T-cell (primary cell): ENCODE results near the gene BUB3. TPM values are rescaled to one million over a fixed set of nuclear protein-coding genes. Genes with fewer than 3 reads are reported as not detected.

Experiments used
- ATAC-seq, 4 experiments: fragments of 200-7000 bp in 3 of 4; fragments of 150-1000 bp in 1 of 4; cut with Tn5 transposase; replicated peaks in 1 of 4; 1 replicate in 3 of 4; 2 replicates in 1 of 4; pipeline ENCODE4 v1.10.0; 2021; ENCODE audit warnings: moderate library complexity in 3 of 4, mild to moderate bottlenecking in 2 of 4, moderate number of reproducible peaks in 1 of 4
- CTCF ChIA-PET, 2 donors: fragments of 300-600 bp; sonication (Branson Sonifier 250); formaldehyde crosslinking; loops; one replicate each; lab custom pipeline; 2022; ENCODE audit warnings: antibody characterized with exemption in 2 of 2; lab: Charles Lee
- POLR2A ChIA-PET, 2 donors: fragments of 300-600 bp; sonication (Branson Sonifier 250); formaldehyde crosslinking; loops; one replicate each; lab custom pipeline; 2022; ENCODE audit warnings: antibody characterized with exemption in 2 of 2; lab: Charles Lee
- DNase-seq, 35 experiments: peaks; one replicate each; pipeline versions ENCODE4 v3.0.0 to v3.0.0-alpha.2; 2013 to 2023
- H3K27ac ChIP-seq: one replicate; pipeline ENCODE4 v1.5.1; 2013; ENCODE audit warnings: low read length
- H3K27me3 ChIP-seq, 2 experiments: replicated peaks in 1 of 2; 1 replicate in 1 of 2; 2 replicates in 1 of 2; pipeline versions ENCODE4 v1.6.1 to v1.7.0; 2013; ENCODE audit warnings: low read length in 1 of 2, mixed read lengths in 1 of 2; ENCODE audit not compliant: control insufficient read depth in 2 of 2, insufficient read depth in 2 of 2; ENCODE audit errors: extremely low read depth in 1 of 2
- H3K36me3 ChIP-seq, 2 donors: 1 replicate in 1 of 2; 2 replicates in 1 of 2; pipeline versions ENCODE4 v1.6.1 to v1.7.0; 2013; ENCODE audit warnings: low read length in 1 of 2; ENCODE audit not compliant: control insufficient read depth in 2 of 2, insufficient read depth in 1 of 2; ENCODE audit errors: extremely low read depth in 1 of 2
- H3K4me1 ChIP-seq, 2 experiments: 1 replicate in 1 of 2; 2 replicates in 1 of 2; pipeline versions ENCODE4 v1.6.1 to v1.7.0; 2013; ENCODE audit warnings: low read length in 2 of 2, mixed read lengths in 1 of 2; ENCODE audit not compliant: insufficient read depth in 2 of 2, control insufficient read depth in 1 of 2; ENCODE audit errors: extremely low read depth in 1 of 2
- H3K4me3 ChIP-seq, 2 donors: 1 replicate in 1 of 2; 2 replicates in 1 of 2; pipeline versions ENCODE4 v1.5.1 to v1.7.0; 2013; ENCODE audit warnings: mild to moderate bottlenecking in 2 of 2, low read length in 1 of 2, moderate library complexity in 1 of 2; ENCODE audit not compliant: control insufficient read depth in 1 of 2; ENCODE audit errors: extremely low read depth in 1 of 2
- H3K9me3 ChIP-seq: 2 replicates; pipeline ENCODE4 v1.7.0; 2013
- H3K27ac Mint-ChIP-seq, 2 donors: one replicate each; pipeline ENCODE4 v1.8.0; 2020 to 2021; ENCODE audit warnings: mild to moderate bottlenecking in 2 of 2, mixed read lengths in 2 of 2
- H3K27me3 Mint-ChIP-seq, 2 donors: one replicate each; pipeline ENCODE4 v1.8.0; 2021 to 2022; ENCODE audit warnings: mixed read lengths in 2 of 2
- H3K36me3 Mint-ChIP-seq: one replicate; pipeline ENCODE4 v1.8.0; 2021; ENCODE audit warnings: mixed read lengths
- H3K4me1 Mint-ChIP-seq, 3 donors: one replicate each; pipeline ENCODE4 v1.8.0; 2020 to 2022; ENCODE audit warnings: mixed read lengths in 3 of 3, mild to moderate bottlenecking in 1 of 3
- H3K4me3 Mint-ChIP-seq, 3 donors: one replicate each; pipeline ENCODE4 v1.8.0; 2020 to 2022; ENCODE audit warnings: mild to moderate bottlenecking in 3 of 3, mixed read lengths in 3 of 3, moderate library complexity in 3 of 3
- H3K9me3 Mint-ChIP-seq, 3 donors: one replicate each; pipeline ENCODE4 v1.8.0; 2020 to 2022; ENCODE audit warnings: mixed read lengths in 3 of 3
- WGBS: methylation state at CpG from one replicate; pipeline ENCODE4 v1.1.5; 2013; ENCODE audit warnings: missing lambda C conversion rate; ENCODE audit not compliant: insufficient coverage; 5-methylcytosine and 5-hydroxymethylcytosine counted together
- total RNA-seq, 35 experiments: library from RNA in 6 of 35; stranded (reverse) in 6 of 35; fragments of 120-200 nt in 1 of 35; gene quantifications; one replicate each; pipeline versions ENCODE4 v1.2.1 to v1.2.4 and lab custom pipeline; 2013 to 2026

BUB3 gene
- total RNA-seq, 5 donors from 2014 or later (not counting 1 experiment from before 2014, with no cell fraction given): 116 to 139 (median 127) TPM

DNA sequence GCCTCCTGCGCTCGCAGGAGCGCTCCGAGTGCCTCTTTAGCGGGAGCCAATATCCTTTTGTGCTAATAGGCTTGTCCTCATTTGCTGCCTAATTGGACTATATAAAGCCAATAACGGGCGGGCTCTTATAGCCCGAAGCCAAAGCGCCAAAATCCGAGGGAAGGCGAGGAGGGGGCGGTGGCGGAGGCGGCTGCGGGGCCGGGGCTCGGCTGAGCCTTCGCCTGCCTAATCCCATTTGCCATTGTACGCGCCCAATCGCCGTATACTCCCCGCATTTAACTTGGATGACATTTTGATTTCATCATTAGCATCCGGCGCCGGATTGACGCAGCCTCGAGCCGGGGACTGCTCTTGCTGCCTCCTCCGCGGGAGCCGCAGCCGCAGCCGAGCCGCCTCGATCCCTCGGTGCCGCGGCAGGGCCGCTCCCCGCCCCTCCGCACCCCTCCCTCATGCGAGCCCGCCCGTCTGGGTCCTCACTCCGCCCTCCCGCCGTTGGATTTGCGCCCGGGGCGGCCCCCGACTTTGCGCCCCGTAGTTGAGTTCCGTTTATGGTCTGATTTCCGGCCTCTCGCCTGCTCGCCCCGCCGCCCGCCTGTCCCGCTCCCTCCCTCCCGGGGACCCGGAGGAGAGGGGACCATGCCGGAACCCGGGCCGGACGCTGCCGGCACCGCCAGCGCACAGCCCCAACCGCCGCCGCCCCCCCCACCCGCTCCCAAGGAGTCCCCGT, 18.6 kb upstream of the BUB3 start, which contains the start of gene HMX3:
Gene HMX3 (plus strand): TSS at position 556 of the 727 bp plus-strand sequence. CDS start 81 bp downstream, at position 637.
- no peaks in the 10 kb centered on the region for H3K36me3 ChIP-seq
- no peaks in the 10 kb centered on the region for H3K36me3 Mint-ChIP-seq
- ChIA-PET POLR2A (no interaction called here), CTCF (no interaction called here)
- H3K4me3 ChIP-seq: peak within 1 kb of the TSS; percentile 44 to 83
- ATAC-seq (peak in 3 of 4 experiments; percentile 23 to 57 (median 32)), DNase-seq (peak in 11 of 35 experiments; percentile 26 to 60 (median 41))
- peaks cover 65 to 80% of the 10 kb centered on the region in 2 donors for H3K27me3 Mint-ChIP-seq
- H3K4me1 Mint-ChIP-seq: peaks cover 50 to 57% (median 56%) of the 10 kb centered on the region in 3 donors
- peaks cover 25 to 82% of the 10 kb centered on the region in 2 experiments for H3K27me3 ChIP-seq
- H3K27ac ChIP-seq: no peak within 1 kb of the TSS
- no peaks in the 10 kb centered on the region for H3K9me3 ChIP-seq
- H3K27ac Mint-ChIP-seq: no peak within 1 kb of the TSS
- no peaks in the 10 kb centered on the region for H3K9me3 Mint-ChIP-seq
- H3K4me3 Mint-ChIP-seq: peak within 1 kb of the TSS; percentile 77 to 81 (median 80)
- peaks cover 15 to 63% of the 10 kb centered on the region in 2 experiments for H3K4me1 ChIP-seq
- WGBS: 2% methylated on average over 68 of the region's 76 CpGs

DNA sequence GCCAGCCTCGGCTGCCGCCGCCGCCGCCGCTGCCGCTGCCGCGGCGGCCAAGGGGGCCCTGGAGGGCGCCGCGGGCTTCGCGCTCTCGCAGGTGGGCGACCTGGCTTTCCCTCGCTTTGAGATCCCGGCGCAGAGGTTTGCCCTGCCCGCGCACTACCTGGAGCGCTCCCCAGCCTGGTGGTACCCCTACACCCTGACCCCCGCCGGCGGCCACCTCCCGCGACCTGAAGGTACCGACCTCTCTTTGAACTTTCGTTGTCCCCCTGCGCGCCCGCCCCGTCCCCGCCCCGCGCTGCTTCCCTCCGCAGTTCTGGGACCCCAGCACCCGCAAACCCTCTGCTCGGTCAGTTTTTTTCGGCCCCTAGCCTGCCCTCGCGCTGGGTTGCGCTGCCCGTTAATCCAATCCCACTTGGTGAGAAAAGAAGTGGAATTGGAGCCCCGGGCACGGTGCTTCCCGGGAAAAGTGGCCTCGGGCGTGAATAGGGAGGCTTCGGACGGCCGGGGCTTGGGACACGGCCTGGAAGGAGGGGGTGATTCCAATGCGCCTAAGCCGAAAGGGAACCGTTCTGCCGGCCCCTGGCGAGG, 17.9 kb upstream of the BUB3 start:
- DNase-seq (peak in 2 of 35 experiments; percentile 2 to 18), ATAC-seq (peak in 1 of 4 experiments; percentile 2)
- peaks cover 67 to 81% of the 10 kb centered on the region in 2 donors for H3K27me3 Mint-ChIP-seq
- peaks cover 53 to 58% (median 58%) of the 10 kb centered on the region in 3 donors for H3K4me1 Mint-ChIP-seq
- H3K36me3 Mint-ChIP-seq: no peaks in the 10 kb centered on the region
- Histone ChIP-seq H3K27ac (no peak overlapping the region), H3K4me1 (peaks cover 15 to 63% of the 10 kb centered on the region in 2 experiments), H3K27me3 (peaks cover 31 to 87% of the 10 kb centered on the region in 2 experiments), H3K4me3 (peak overlapping the region in 1 of 2 donors; percentile 18), H3K9me3 (no peaks in the 10 kb centered on the region), H3K36me3 (no peaks in the 10 kb centered on the region)
- ChIA-PET CTCF (no interaction called here), POLR2A (no interaction called here)
- H3K4me3 Mint-ChIP-seq: peak overlapping the region; percentile 77 to 81 (median 80)
- no peaks in the 10 kb centered on the region for H3K9me3 Mint-ChIP-seq
- 2% methylated on average over 58 of the region's 59 CpGs for WGBS
- no peak overlapping the region for H3K27ac Mint-ChIP-seq

DNA sequence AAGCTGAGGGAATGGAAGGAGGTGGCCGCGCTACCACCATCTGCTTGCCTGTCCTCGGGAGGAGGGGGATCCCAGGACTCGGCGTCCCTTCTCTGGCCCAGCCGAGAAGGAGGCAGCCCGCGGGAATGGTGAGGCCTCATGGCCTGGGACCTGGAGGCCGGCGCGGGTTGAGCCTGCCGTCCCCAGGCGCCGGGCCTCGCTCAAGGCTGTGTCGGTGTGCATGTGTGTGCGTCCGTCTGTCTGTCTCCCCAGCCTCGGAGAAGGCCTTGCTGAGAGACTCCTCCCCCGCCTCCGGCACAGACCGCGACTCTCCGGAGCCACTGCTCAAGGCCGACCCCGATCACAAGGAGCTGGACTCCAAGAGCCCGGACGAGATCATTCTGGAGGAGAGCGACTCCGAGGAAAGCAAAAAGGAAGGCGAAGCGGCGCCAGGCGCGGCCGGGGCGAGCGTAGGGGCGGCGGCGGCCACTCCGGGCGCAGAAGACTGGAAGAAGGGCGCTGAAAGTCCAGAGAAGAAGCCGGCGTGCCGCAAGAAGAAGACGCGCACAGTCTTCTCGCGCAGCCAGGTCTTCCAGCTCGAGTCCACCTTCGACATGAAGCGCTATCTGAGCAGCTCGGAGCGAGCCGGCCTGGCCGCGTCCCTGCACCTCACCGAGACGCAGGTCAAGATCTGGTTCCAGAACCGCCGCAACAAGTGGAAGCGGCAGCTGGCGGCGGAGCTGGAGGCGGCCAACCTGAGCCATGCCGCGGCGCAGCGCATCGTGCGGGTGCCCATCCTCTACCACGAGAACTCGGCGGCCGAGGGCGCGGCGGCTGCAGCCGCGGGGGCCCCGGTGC, 17.2 kb upstream of the BUB3 start:
- WGBS: 3% methylated on average over 78 of the region's 83 CpGs
- Histone ChIP-seq H3K36me3 (no peaks in the 10 kb centered on the region), H3K27me3 (peaks cover 33 to 90% of the 10 kb centered on the region in 2 experiments), H3K4me3 (peak overlapping the region in 1 of 2 donors; percentile 18), H3K4me1 (peaks cover 15 to 66% of the 10 kb centered on the region in 2 experiments), H3K27ac (no peak overlapping the region), H3K9me3 (no peaks in the 10 kb centered on the region)
- peak overlapping the region in 1 of 2 donors; percentile 61 for H3K27ac Mint-ChIP-seq
- DNase-seq: peak in 2 of 35 experiments; percentile 34
- H3K4me3 Mint-ChIP-seq: peak overlapping the region; percentile 77 to 81 (median 80)
- H3K9me3 Mint-ChIP-seq: no peaks in the 10 kb centered on the region
- H3K27me3 Mint-ChIP-seq: peaks cover 70 to 83% of the 10 kb centered on the region in 2 donors
- ATAC-seq: peak in 1 of 4 experiments; percentile 10
- CTCF ChIA-PET: no interaction called here
- peaks cover 60 to 65% (median 64%) of the 10 kb centered on the region in 3 donors for H3K4me1 Mint-ChIP-seq
- POLR2A ChIA-PET: no interaction called here
- no peaks in the 10 kb centered on the region for H3K36me3 Mint-ChIP-seq

DNA sequence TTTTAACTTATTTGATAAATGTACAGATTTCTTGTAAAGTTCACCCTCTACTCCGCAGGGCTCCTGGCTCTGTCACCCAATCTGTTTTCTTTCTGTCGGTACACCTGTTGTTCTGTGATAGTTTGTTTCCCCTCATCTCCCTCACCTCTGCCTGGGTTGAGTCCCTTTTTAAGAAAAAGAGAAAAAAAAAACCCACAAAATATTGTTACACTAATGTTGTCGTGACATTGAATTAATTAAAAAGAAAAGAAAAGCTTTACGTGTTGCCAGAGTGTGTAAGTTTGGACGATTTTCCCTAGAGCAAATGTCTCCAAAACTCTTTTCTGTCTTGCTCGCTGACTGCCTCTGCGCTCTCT, 15.1 kb upstream of the BUB3 start:
- H3K4me3 ChIP-seq: no peak overlapping the region

DNA sequence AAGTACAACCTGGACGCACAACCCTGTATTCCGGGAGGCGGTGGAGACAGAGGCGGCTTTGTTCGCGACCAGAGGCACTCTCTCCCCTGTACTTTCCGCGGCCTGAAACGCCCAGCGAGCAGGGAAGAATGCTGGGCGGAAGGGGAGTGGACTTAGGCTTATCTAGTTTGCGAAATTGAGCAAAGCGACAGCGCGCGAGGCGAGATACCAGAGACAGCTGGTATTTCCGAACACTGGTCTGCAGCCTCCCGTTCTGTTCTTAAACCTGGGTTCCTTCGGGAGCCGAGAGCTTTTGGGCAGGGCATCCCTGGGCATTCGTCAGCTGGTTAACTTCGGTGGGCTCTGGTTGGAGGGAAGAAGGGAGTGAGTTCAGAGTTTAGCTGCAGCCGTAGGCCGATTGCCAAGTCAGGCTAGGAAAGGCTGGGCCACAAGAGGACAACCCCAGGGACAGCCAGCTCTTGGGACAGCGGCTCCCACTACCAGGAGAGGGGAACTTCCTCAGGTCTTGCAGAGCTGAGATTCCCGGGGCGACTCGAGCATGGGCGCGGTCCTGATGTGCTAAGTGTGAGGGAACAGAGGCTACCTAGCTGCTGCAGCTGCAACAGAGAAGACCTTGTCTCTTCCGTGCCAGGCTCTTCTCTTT, 14.6 kb upstream of the BUB3 start:
- H3K36me3 Mint-ChIP-seq: no peaks in the 10 kb centered on the region
- POLR2A ChIA-PET: interaction anchor here in 1 of 2 donors (0.6 kb wide), 1 partner anchor 1593 kb away, joined by 3 read pairs; no protein-coding TSS in a partner anchor
- H3K4me3 ChIP-seq: peak overlapping the region in 1 of 2 donors; percentile 32
- WGBS: 11% methylated on average over 32 of the region's 32 CpGs
- H3K4me3 Mint-ChIP-seq: peak overlapping the region in 2 of 3 donors; percentile 4 to 62
- H3K4me1 ChIP-seq: peaks cover 13 to 65% of the 10 kb centered on the region in 2 experiments
- H3K27ac Mint-ChIP-seq: no peak overlapping the region
- no peaks in the 10 kb centered on the region for H3K9me3 ChIP-seq
- peaks cover 66 to 82% of the 10 kb centered on the region in 2 donors for H3K27me3 Mint-ChIP-seq
- H3K27ac ChIP-seq: no peak overlapping the region
- DNase-seq (peak in 2 of 35 experiments; percentile 6 to 16), ATAC-seq (peak in 1 of 4 experiments; percentile 11)
- H3K4me1 Mint-ChIP-seq: peaks cover 59 to 66% (median 64%) of the 10 kb centered on the region in 3 donors
- no peaks in the 10 kb centered on the region for H3K9me3 Mint-ChIP-seq
- peaks cover 34 to 90% of the 10 kb centered on the region in 2 experiments for H3K27me3 ChIP-seq
- no peaks in the 10 kb centered on the region for H3K36me3 ChIP-seq
- CTCF ChIA-PET: interaction anchor here in 1 of 2 donors (0.6 kb wide), 1 partner anchor 129 kb away, joined by 3 read pairs; no protein-coding TSS in a partner anchor

More for the DNA sequence above, 15.1 kb upstream of the BUB3 start:
- no peaks in the 10 kb centered on the region for H3K9me3 ChIP-seq
- Mint-ChIP-seq H3K36me3 (no peaks in the 10 kb centered on the region), H3K27ac (no peak overlapping the region), H3K4me1 (peaks cover 59 to 65% (median 64%) of the 10 kb centered on the region in 3 donors), H3K4me3 (peak overlapping the region in 1 of 3 donors; percentile 62), H3K9me3 (no peaks in the 10 kb centered on the region), H3K27me3 (peaks cover 66 to 82% of the 10 kb centered on the region in 2 donors)
- no peak overlapping the region for H3K27ac ChIP-seq
- ChIA-PET POLR2A (interaction anchor here in 1 of 2 donors (0.6 kb wide), 1 partner anchor 1594 kb away, joined by 3 read pairs; no protein-coding TSS in a partner anchor), CTCF (interaction anchor here in 1 of 2 donors (0.6 kb wide), 1 partner anchor 128 kb away, joined by 3 read pairs; no protein-coding TSS in a partner anchor)
- ATAC-seq (no peak), DNase-seq (no peak)
- H3K27me3 ChIP-seq: peaks cover 37 to 90% of the 10 kb centered on the region in 2 experiments
- H3K4me1 ChIP-seq: peaks cover 15 to 67% of the 10 kb centered on the region in 2 experiments
- 17% methylated on average over 1 of the region's 7 CpGs for whole genome bisulfite sequencing
- no peaks in the 10 kb centered on the region for H3K36me3 ChIP-seq
